ENCODE data around the gene CCNA1. TPM values are rescaled to one million over a fixed set of nuclear protein-coding genes. Genes with fewer than 3 reads are reported as not detected.

The CCNA1 gene
- total RNA-seq, 2 donors from 2014 or later = not detected

DNA sequence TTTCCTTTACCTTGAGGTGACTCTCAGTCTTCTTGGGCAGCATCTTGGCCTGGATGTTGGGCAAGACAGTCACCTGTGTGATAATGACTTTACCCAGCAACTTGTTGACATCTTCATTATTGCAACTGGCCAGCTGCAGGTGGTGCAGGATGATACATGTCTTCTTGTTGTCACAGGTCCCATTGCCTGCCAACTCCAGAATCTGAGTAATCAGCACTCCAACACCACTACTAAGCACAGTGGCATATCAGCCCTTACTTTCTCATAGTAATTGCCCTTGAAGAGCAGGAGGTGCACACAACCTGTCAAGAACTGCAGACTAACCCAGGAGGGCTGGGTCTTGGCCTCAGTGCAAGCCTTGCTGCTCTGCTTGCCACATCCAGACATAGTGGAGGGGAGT, 57.8 kb downstream of the CCNA1 start:
- Histone ChIP-seq H3K27ac (no peak overlapping the region), H3K9me3 (no peaks in the 10 kb centered on the region), H3K36me3 (no peaks in the 10 kb centered on the region), H3K4me1 (no peaks in the 10 kb centered on the region), H3K4me3 (no peak overlapping the region), H3K27me3 (no peaks in the 10 kb centered on the region)
- TF ChIP-seq, protein P1, sequence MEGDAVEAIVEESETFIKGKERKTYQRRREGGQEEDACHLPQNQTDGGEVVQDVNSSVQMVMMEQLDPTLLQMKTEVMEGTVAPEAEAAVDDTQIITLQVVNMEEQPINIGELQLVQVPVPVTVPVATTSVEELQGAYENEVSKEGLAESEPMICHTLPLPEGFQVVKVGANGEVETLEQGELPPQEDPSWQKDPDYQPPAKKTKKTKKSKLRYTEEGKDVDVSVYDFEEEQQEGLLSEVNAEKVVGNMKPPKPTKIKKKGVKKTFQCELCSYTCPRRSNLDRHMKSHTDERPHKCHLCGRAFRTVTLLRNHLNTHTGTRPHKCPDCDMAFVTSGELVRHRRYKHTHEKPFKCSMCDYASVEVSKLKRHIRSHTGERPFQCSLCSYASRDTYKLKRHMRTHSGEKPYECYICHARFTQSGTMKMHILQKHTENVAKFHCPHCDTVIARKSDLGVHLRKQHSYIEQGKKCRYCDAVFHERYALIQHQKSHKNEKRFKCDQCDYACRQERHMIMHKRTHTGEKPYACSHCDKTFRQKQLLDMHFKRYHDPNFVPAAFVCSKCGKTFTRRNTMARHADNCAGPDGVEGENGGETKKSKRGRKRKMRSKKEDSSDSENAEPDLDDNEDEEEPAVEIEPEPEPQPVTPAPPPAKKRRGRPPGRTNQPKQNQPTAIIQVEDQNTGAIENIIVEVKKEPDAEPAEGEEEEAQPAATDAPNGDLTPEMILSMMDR (IDR thresholded peaks at IDR 0.05) = no peak
- DNase-seq (ENCODE audit: low spot score) = no peak

Other genes with a start within 250 kb of the CCNA1 start
- gene SOHLH2, start 217.9 kb upstream of the CCNA1 start, total RNA-seq = under 1 TPM in 1 of 2 donors, not detected in 1; 0.20 TPM
- under 1 TPM; 0.28 to 0.44 TPM for gene CCDC169, start 134.7 kb upstream of the CCNA1 start, total RNA-seq
- gene SPART, start 86.1 kb upstream of the CCNA1 start, total RNA-seq = 10 to 100 TPM; 34.1 to 36.3 TPM
- gene SERTM1, start 241.5 kb downstream of the CCNA1 start, total RNA-seq = under 1 TPM; 0.30 to 0.98 TPM